Tongue (tissue), 2 donors: Measurements from ENCODE around the gene THSD4. TPM values are rescaled to one million over a fixed set of nuclear protein-coding genes. Genes with fewer than 3 reads are reported as not detected.

Source experiments
- DNase-seq: peaks from one replicate; pipeline ENCODE4 v3.0.0-alpha.2; 2015
- total RNA-seq: library from RNA; depleted of rRNA; stranded (reverse); fragments of >200 nt; gene quantifications from one replicate; pipeline ENCODE4 v1.2.3, GENCODE V29; 2014

The THSD4 gene
- total RNA-seq, 1 donor from 2014 or later, result 43.2 TPM

DNA sequence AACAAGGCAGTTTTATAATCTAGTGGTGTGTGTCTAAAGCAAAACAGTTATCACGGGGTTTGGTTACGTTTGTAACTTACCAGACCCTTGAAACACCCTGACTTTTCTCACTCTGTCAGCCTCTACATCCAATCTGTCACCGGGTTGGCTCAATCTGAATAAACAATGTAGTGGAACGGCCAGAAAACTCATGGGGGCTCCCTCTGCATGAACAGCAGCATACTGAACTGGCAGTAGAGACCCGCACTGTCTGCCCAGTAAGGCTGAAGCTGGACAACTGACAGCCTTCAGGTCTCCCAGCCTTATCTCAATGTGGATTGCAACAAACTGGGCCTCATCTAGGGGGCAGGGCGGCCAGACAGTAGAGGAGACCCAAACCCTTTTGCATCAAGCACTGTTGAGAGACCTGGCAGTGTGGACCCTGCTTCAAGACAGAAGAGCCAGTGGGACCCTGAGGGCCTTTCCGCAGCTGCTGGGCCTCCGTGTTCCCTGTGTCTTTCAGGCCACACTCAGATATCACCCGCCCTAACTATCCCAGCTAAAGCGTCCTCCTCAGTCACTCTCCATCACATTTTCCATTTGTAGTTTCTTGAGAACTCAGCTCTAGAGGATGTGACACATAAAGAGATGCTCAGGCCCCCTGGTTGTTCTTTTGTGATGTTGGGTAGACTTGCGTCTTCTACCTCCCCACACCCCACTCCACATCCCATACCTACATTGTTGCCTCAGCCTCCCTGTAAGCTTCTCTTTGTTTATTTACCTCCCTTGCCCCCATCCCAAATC is 513.9 kb downstream of the THSD4 start:
- peak; percentile 34 for DNase-seq

DNA sequence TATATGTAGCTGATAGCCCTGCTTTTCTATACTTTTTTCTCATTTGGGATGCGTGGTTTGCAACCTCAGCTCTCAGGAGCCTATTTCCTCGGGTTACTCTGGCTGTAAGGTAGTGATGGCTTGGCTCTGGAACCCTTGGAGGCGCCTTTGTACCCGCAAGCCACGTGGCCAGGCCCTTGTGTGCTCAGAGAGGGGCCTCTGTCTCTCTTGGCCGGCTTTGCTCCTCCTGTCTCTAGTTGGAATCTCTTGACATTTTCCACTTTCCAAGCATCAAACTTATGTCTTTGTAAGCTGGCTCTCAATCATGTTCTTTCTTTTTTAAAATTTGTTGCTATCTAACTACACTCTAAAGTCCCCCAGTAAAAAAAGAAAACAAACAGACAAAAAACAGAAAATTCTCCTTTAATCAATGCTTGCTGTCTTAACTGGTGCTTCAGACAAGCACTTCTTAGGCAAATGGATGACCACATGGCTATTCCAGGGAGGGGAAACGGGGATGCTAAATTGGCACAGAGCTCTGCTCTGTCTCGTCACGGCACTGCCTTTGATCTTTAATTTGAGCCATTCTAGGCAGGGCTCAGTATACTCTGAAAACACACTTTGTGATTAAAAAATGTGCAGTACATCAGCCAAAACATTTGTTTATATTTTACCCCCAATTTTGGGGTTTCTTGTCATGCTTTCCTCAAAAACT is 514.7 kb downstream of the THSD4 start:
- peak; percentile 80 for DNase-seq

DNA sequence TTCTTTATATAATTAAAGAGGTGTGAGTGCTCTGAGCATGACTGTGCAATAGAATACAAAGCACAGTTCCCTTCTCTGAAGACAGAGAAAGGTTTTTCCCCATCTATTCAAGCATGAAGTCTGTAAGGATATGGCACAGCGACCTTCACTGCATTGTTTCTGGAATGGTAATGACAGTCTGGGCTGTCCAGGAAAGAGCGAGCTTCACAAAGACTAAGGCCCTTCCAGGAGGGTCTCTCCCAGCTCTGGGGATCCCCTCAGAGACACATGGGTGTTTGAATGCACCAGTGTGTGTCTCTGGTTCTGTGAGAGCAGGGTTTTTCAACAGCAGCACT is 515.2 kb downstream of the THSD4 start:
- DNase-seq, result no peak

DNA sequence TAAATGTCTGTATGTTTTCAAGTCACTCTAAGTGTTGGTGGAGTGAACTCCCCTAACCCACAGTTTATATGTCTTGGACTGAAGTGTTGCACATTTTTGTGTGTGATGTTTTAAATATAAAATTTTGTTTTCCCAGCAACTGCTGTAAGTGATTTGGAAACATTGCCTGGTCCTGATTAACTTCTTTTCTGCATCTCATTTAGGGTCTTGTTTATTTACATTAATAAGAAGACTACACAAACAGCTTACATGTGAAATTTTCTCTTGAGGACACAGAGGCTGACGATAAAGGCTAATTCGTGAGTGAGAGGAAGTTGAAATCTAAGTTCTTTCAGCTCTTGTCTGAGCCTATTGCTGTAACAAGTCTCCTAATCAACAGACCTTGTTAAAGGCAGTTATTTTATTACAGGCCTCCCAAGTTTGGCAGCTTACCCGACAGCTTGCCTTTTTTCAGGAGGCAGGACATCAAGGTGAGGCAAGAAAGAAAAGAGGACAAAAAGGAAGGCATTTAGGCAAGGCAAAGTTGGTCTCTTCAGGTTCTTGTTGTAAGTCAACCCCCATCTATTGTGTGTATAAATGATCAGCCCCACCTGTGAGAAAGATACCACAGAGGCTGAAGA is 517.4 kb downstream of the THSD4 start:
- peak; percentile 71 for DNase-seq

DNA sequence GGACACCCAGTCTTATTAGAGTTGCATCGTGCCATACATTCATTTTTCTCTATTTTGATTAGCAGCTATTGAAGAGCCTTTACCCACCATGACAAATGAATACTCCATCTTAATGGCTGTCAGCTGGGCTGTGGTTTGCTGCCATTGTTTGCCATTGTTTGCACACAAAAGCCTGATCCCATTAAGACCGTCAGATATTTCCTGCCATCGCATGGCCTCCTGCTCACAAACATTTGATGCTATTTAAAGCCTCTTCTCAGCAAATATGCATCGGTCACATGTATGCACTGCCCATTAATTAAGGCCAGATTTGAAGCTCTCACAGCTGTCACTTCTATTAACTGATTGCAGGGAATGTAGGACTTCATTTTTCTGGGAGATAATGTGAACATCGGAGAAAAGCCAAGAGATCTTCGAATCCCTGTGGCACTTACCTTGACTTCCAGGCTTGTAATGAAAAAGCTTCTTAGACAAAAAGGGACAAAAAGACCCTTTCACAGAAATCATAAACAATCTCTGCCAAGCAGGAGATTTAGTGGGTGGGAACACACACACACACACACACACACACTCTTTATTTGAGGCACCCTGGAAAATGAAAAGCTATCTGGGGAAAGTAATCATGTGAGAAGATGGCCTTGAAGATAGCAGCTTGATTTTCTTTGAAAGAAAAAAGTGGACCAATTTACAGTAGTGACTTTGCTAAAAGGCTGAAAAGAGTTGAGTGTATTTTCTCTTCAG is 519.7 kb downstream of the THSD4 start:
- peak; percentile 32 for DNase-seq

DNA sequence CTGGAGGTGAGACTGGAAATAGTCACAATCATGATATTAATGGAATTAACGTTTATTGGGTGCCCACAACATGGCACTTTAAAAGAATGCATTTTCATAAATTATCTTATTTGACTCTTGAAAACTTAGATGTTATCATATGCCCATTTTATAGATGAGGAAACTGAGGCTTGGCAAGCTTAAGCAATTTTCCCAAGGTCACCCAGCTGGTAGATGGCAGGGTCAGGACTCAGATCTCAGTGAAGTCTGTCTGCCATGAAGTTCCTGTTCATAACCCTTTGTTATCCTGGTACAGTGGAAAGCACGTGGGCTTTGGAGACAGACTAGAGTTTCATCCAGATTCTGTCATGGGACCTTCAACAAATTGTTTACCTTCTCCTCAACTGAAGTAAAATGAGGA is 520.5 kb downstream of the THSD4 start:
- no peak for DNase-seq

DNA sequence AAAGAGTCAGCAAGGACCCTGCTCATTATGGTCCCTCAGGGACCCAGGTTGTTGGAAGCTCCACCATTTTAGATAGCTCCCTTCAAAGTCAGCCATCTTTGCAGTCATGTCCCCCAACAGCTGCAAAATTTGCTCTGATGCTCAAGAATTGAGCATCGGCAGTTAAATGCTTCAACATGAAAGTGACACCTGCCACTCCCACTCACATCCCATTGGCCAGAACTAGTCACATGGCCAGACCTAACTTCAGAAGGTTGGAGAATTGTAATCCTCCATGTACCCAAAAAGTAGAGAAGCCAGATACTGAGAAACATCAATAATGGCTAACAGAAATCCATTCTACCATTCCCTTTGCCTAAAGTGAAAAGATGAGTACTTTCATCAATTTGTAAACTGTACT is 523.6 kb downstream of the THSD4 start:
- DNase-seq, result no peak

DNA sequence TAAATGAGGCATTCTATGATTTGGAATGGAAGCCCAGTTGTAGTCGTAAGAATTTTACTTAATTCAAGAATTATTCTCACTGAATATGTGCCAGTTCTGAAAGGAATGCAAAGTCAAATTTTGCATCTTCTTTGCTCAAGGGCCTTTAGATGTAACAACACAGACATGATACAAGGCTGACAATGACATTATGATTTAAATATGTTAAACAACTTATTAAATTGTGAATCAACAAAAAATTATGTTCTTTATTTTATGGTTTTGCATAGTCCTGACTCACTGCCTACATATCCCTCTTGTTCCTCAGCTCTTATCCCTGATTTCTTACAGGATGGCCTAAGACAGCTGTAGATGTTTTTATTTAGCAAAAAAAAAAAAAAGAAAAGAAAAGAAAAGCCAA is 524.2 kb downstream of the THSD4 start:
- no peak for DNase-seq

DNA sequence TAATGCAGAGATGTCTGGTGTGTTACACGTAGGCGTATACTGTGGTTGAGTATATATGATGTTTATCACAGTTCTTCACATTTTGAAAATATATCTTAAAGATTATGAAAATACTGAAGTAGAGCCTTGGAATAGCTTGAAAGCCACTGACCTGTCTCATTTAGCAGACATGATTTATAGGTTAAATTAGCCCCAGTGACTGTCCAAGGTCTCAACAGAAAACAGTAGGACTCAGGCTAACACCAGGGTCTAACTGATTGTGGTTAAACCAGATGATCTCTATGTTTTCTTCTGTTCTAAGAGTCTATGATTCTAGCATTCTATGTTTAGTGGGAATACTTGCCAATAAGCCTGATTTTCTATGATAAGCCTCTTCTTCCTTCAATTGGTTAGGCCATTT is 528.6 kb downstream of the THSD4 start:
- DNase-seq, result no peak

DNA sequence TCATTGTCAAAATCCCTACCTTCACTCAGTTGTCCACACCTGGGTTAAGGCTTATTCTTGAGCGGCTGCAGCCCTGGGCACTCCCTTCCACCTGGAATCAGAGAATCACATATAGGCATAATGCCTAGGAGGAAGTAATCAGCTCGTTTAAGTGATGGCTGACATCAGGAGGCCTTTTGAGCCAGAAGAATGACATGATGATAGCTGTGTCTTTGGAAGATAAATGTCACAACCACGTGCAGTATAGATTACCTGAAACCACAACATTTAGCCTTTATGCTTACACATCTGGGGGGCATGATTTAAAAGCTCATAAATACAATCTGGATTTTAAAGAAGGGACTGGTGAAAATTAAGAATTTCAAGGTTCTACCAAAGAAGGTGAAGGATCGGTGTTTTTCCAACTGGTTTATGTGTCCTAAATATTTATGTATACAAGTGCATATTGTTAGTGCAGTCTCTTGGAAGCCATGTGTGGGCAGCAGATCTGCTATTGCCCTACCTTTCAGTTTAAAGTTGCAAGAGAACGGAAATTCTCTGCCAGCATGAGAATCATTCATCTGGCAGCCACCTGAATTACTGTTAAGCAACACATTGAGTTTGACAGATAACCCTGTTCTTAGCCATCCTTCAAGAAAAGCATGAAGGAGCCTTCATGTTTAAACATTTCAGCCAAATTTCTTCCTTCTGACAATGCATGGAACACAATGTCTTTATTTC is 531.7 kb downstream of the THSD4 start:
- no peak for DNase-seq

DNA sequence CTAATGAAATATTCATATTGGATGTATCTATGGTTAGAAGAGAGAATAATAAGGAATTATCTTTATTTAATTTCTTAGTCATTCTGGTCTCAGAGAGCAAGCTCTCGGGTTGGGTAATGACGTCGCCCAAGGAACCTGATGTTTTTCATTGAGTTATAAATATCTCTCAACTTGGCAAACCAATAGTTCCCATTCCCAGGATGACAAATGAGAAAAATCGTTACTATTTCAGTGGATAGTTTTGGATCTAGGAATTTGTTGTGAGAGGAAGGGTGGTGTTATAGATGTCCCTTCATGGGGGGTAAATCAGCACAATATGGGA is 532.2 kb downstream of the THSD4 start:
- DNase-seq, result no peak

DNA sequence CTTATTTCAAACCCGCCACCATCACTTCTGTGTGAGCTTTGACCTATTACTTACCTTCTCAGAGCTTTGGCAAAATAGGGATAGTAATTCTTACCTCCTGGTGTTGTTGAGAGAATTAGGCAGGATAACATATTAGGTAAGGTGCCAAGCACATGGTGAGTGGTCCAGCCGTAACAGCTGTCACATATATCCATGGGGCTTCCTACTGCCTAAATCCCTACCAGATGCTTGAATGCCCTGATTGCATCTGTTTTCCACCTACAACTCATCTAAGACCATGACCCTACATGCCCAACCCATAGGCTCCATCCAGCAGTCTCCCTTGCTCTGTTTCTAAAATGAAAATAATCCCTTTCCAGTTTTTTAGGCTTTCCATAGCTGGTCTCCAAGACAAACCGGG is 532.8 kb downstream of the THSD4 start:
- DNase-seq, result no peak

DNA sequence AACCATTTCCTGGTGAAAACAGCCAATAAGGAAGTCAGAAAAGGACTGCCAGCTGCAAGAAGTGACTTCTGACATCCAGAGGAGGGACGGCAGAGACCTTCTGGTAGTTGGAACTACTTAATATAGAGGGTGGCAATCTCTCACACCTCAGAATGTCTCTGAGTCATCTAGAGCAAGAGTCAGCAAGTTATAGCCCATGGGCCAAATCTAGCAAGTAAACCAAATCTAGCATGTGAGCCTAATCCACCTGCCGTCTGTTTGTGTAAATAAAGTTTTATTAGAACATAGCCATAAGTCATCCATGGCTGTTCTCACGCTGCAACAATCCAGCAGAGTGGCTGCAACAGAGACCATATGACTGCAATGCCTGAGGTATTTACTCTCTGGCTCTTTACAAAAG is 534.6 kb downstream of the THSD4 start:
- DNase-seq, result no peak

DNA sequence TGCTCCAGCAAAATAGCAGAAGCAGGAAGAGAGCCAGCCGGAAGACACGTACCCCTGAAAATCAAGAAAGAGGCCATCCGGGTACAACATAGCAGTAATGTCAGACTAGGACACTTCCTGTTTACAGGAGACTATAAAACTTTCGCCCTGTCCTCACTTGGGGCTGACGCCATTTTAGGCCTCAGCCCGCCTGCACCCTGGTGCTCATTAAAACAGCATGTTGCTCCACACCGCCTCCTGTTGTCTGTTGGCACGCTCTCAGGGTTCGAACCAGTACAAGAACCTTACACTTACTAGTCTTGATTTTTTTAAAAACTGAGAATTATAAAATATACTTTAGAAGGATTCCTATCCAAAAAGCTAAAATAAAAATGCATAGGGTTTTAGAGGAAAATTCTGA is 535.3 kb downstream of the THSD4 start:
- DNase-seq, result no peak

DNA sequence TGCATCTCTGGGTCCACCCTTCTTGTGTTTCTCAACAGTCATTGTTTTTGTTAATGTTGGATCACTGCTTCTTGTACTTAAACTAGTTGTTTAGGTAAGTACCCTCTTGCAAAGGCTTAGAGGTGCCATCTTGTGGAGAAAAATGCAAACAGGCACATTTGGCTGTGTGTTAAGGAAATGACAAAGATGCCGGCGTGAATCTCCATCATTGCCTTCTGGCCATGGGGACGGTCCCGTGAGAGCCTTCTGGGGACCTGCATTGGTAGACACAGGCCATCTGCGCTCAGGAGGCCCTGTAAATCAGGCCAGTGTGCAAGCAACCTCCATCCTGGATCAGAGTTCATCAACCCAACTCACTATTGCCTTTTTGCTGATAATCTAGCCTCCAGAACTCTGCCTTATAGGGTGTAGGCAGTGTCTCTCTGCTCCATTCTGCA is 536.5 kb downstream of the THSD4 start:
- DNase-seq, result peak; percentile 62

DNA sequence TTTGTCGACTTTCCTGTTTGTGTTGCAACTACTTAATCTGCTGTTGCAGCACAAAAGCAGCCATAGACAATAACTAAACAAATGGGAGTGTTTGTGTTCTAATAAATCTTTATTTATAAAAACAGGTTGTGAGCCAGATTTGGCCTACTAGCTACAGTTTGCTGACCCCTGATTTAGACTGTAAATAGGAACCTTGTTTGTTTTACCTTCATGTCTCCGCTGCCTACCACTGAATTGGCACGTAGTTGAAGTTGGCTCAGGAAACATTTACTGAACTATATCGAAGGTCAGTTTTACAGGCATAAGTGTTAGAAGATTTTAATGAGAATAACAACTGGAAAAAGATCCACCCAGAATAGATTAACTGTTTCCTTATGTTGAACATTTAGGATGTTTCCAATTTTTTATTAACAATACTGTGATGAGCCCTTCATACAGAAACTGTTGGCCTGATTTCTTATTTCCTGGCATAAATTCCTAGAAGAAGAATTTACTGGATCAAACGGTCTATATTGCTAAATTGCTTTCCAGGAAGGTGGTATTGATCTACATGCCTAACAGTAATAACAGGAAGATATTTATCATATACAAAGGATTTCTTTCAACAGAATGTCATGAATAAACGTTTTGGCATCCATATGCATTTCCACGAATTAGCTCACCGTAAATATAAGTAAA is 538.9 kb downstream of the THSD4 start:
- DNase-seq, result no peak

DNA sequence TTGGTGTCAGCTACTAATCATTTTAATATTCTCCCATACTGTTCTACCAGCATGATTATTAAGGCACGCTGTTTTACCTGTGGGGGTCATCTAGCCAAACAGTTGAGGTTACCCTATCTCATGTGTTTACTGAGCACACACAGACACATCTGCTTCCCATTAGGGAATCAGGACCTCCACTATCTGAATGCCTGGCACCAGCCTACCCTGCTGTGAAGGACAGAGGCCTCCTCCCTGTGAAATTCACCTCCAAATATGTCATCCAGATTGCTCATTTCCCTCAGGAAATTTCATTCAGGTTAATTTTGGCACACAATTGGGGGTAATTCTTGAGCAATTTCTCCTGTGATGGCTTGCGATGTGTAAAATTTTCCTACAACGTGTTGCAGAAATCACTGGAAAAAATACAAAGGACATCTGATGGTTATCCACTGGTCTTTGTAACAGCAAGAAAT is 539.5 kb downstream of the THSD4 start:
- peak; percentile 53 for DNase-seq

DNA sequence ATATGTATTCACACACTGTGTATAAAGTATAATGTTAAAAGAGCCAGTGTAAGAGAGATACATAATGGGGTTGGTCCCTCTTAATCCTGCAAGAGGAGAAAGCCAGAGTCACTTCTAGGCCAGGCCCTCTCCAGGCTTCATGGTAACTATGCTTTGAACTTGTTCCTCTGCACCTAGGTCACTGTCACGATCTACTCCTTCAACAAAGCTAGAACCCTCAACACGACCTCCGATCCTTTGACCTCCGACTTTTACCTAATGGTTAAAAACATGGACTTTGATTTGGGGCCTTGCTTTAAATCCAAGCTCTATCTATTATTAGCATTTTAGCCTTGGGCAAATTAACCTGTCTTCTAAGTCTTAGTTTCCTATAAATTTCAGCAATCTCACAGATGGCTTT is 541.2 kb downstream of the THSD4 start:
- no peak for DNase-seq

DNA sequence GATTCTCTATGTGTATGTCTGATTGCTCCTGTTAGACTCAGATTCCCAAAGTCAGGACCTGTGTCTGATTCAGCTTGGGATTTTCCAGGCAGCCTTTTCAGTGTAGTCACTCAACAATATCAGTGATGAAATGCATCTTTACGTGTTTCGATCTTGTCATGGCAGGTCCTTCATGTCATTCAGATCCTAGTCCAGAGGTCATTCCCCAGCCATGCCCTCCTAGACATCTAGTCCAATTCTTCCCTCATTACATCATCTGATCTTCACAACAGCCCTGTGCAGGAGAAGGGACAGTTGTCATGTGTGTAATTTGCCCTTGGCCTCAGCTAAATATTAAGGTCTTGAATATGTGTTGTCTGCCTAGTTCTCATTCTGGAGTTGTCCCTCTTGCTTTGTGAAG is 541.9 kb downstream of the THSD4 start:
- DNase-seq, result no peak

DNA sequence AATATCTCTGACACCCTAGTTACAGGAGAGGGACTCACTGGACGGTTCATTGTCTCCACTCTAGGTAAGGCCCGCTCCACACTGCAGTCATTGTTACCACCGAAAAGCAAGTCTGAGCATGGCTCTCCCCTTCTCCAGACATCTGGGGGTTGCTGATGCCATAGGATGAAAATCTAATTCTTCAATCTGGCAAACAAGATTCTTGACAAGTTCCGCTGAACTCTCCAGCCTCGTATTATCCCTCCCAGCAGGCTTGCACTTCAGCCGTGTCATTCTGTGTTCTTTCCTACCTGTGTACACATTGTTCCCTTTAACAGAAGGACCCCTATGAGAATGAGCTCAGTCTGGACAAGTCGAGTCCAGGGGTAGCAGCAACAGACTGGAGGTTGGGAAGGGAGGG is 542.8 kb downstream of the THSD4 start:
- DNase-seq, result no peak

DNA sequence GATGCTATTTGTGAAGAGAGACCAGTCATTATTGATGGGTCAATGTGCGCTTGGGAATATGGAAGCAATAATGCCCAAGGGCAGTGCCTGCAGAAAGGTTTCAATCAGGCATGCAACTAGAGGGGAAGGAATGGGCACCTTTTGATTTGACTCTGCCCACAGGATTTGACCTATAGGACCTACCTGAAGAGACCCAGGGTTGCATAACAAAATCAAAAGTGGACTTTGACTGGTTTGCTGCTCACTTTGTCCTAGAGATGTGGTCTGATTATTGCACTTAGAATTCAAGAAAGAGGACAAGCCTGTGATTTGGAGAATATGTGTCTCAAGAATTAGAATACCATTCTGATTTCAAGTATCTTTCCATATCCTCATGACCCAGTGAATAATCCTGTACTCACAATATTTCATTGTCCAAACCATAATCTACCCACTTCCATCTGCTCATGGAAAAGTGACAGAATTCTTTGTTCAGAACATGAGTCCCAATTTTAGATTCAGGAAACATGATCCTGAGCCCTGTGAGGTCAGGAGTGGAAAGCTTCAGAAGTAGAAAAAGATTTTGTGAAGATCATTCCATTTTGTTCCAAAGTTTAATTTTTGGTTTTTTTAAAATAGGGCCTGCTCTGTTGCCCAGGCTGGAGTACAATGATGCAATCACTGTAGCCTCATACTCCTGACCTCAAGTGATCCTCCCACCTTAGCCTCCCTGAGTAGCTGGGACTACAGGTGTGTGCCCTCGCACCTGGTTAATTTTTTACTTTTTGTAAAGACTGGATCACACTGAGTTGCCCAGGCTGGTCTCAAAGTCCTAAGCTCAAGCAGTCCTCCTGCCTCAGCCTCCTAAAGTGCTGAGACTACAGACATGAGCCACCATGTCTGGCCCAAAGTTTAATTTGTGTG is 543.8 kb downstream of the THSD4 start:
- no peak for DNase-seq
